Stromal cell of bone marrow (primary cell): Measurements from ENCODE around the gene GABARAP.

Experiments used
- DNase-seq: peaks from one replicate; pipeline ENCODE4 v3.0.0-alpha.2; 2012; ENCODE audit warnings: low read depth

GABARAP gene

GRCh38 chr17:7241783-7242716, at the start of gene GABARAP:
TSS of gene GABARAP (minus strand) at chr17:7242449. CDS start at chr17:7242330, 119 bp downstream.
- peak; percentile 83 for DNase-seq

DNA sequence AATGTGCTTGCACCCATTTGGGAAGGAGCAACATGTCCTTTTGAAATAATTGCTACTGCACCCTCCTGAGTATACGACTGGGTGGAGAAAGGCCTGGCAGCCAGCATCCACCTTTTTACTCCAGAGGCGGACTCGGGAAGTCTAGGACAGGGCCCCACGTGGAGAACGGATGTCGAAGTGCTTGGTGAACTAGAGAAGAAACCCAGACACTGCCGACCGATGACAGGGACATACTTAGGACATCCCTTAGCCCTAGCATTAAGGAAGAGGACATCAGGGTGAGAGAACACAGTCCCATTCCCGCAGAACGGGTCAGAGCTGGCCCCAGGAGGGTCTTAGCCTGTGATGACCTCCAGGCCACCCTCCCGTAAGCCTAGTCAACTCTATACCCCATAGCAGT, 48.4 kb upstream of the GABARAP start:
- no peak for DNase-seq

DNA sequence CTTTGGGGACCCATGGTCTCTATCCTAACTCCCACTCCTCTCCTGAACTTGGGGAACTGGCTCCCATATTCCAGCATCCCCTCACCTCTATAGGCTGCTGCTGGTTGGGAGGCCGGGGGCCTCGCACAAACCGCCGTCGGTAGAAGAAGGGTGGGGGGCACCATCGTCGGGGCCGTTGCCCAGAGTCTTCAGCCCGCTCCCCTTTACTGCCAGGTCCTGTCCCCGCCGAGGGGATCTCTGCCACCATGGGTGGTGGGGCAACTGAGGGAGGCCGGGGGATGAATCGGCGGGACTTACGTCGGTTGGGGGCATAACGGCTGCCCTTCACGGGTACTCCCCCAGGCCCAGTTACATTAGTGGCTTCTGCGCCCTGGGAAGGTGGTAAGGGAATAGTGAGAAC, 47.9 kb upstream of the GABARAP start:
- no peak for DNase-seq

DNA sequence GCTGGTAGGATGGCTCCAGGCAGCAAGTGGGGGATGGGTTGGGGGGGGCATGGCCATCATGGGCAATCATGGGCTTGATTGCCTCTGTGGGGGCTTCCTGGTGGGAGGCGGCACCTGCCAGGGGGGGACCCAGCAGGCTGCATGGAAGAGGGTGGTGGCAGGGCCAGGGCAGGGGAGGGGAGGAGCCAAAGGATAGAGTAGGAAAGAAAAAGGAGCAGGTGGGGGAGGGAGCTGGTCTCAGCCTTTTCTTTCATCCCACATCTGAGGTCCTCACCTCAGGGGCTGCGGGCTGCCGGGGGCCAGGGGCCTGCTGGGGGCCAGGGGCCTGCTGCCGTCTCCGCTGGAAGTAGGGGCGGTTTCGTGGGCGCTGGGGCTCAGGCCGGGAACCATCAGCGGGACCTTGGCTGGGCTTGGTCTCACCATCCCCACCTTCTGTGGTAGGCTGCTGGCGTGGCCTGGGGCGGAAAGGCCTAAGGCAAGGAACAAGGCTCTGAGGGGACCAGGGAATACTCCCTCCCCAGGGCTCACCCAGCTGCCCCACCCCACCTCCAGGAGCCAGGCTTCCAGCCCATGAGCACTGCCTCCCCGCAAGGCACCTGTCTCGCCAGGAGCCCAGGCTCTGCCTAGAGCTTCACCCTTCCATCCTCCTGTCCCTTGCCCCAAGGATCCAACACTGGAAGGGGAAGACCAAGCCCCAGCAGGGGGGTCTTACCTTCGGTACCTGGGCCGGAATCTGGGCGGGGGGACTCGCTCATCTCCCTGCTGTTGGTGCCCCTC, 47.2 kb upstream of the GABARAP start:
- no peak for DNase-seq

DNA sequence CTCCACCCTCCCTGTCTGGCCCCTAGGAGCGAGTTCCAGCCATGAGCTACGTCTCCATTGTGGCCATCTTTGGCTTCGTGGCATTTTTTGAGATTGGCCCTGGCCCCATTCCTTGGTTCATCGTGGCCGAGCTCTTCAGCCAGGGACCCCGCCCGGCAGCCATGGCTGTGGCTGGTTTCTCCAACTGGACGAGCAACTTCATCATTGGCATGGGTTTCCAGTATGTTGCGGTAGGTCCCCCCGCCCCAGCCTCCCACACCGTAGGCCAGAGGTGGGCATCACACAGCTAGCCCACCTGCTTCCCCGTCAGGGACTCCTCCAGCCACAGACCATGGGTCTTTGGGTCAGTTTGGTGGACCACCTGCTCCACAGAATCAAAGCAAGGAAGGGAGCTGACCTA, 43.4 kb upstream of the GABARAP start:
- DNase-seq: no peak

DNA sequence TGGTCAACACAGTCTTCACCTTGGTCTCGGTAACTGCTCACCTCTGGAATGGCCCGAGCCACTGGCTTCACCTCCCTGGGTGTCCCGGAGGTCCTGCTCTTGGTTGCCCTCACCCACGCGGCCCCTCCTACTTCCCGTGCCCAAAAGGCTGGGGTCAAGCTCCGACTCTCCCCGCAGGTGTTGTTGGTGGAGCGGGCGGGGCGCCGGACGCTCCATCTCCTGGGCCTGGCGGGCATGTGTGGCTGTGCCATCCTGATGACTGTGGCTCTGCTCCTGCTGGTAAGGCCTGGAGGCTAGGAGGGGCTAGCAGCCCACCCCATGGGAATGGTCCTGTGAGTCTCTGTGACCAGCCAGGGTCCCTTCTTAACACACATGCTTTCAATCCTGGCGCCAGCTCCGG, 42.7 kb upstream of the GABARAP start:
- no peak for DNase-seq

DNA sequence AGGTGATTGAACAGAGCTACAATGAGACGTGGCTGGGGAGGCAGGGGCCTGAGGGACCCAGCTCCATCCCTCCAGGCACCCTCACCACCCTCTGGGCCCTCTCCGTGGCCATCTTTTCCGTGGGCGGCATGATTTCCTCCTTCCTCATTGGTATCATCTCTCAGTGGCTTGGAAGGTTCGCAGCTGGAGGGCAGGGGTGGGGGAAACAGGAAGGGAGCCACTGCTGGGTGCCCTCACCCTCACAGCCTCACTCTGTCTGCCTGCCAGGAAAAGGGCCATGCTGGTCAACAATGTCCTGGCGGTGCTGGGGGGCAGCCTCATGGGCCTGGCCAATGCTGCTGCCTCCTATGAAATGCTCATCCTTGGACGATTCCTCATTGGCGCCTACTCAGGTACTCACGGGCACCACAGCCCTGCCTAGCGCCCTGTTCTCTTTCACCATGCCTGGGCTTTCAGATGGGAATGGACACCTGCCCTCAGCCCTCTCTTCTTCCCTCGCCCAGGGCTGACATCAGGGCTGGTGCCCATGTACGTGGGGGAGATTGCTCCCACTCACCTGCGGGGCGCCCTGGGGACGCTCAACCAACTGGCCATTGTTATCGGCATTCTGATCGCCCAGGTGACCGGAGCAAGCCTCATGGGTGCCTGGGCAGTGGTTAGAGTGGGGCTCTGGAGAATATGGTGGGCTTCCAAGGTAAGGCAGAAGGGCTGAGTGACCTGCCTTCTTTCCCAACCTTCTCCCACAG, 41.4 kb upstream of the GABARAP start:
- no peak for DNase-seq

GRCh38 chr17:7282752-7283321, 40.6 kb upstream of the GABARAP start:
- no peak for DNase-seq

- DNase-seq: no peak
These were observed 39.9 kb upstream of the GABARAP start for GRCh38 chr17:7281953-7282751.

- DNase-seq: peak; percentile 82
These were observed 39.1 kb upstream of the GABARAP start, which contains the start of gene SLC2A4 for GRCh38 chr17:7281074-7281952. TSS of gene SLC2A4 (plus strand) at chr17:7281718. CDS start at chr17:7281935, 217 bp downstream.

DNA sequence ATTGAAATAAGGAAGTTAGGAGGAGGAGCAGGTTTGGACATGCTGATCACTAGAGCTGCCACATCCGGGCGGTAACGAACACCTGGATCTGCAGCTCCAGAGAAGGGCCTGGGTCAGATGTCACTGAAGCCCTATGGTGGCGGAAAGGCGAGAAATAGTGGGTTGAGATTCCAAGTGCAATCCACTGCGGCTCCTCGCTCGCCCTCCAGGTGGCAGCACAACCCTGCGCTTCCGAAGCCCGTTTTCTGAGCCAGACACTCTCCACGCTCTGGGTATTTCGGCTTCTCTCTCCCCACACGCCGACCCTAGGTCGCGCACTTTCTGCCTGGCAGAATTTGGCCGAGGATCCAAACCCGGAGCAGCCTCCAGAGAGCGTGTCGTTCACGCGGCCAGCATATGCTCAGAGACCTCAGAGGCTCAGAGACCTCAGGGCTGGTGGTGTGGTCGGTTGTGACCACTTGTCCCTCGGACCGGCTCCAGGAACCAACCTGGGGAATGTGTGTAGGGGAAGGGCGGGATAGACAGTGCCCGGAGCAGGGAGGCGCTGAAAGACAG, 38.3 kb upstream of the GABARAP start:
- DNase-seq: peak; percentile 42

- no peak for DNase-seq
These were observed 37.2 kb upstream of the GABARAP start for GRCh38 chr17:7279448-7279847.

DNA sequence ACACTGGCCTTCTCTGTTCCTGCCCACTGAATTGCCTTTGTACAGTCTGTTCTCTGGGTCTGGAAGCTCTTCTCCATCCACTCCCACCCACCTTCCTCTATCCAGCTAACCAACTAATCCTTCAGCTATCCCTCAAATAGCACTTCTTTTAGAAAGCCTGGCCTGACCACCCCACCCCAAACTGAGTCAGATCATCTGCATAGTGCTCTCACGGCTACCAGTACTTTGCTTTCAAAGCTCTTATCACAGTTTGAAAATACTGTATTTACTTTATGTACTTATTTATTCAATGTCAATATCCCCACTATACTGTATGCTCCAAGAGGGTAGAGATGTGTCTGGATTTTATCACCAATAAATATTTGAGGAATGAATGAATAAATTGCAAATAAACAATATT, 24.5 kb upstream of the GABARAP start:
- no peak for DNase-seq

- DNase-seq: no peak
These were observed 21.5 kb upstream of the GABARAP start for GRCh38 chr17:7263801-7264078.

DNA sequence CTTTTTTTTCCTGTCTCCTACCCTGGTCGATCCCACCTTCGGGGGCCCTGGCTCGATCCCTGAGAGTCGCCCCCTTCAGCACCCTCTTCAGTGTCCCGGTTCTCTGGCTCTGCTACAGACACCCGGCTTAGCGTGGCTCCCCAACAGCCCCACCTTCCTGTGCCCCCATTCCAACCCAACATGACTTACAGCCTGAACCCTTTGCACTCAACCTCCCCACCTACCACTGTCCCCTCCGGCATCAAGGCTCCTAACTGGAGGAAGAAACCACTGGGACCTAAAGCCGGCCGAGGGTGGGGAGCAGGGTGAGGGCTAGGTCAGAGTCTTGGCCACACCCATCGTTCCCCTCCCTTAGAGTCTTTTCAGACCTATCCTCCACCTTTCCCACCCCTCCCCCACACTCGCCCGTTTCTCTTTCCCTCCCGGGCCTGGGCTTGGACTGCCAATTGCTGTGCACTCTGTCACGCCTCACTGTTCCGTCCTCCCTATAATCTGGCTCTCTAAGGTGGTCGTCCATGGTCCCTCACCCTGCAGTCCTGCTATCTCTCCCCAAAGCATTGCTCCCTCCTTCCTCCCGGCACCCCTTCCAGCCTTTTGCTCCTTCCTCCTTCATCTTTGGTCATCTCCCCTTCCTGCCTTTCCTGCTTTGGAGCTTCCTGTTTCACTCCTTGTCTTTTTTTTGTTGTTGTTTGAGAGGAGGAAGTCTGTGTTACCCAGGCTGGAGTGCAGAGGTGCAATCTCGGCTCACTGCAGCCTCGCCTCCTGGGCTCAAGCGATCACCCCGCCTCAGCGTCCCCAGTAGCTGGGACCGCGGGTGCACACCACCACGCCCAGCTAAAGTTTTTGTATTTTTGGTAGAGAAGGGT, 20.9 kb upstream of the GABARAP start:
- no peak for DNase-seq

DNA sequence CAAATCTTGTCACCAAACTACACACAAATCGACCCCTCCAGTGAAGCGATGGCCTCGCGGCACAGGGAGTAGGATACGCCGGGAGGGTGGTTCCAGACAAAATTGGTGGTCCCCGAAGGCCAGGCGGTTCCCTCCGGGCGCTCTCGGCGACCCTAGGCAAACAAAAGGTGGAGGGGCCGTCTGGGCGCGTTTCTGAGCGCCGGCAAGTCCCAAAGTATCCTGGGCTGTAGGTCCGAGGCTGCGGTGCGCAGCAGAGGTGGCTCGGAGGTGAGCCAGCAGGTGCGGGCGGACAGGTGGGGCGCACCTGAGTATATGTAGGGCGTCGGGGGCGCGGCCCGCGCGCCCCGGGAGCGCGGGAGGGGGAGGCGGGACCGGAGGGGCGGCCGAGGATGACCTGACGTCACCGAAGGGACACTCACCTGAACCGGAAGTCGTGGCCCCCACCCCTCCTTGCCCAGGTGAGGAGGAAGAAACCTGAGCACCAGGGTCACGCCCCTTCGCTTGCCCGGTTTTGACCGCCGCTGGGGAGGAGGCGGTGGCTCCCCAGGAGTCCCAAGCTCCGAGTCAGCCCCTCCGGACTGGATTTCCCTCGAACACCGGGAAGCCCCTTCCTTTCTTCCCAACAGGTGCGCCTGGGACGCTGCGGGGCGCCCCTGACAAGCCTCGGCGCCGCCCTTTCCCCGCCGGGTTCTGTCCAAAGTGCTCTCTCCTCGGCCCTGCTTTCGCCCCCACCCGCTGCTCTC, 20.1 kb upstream of the GABARAP start, which contains the start of gene CLDN7:
Gene CLDN7, minus strand, starts transcription at position 287 of the 743 bp plus-strand sequence. CDS start 435 bp downstream, outside the sequence.
- DNase-seq: no peak

DNA sequence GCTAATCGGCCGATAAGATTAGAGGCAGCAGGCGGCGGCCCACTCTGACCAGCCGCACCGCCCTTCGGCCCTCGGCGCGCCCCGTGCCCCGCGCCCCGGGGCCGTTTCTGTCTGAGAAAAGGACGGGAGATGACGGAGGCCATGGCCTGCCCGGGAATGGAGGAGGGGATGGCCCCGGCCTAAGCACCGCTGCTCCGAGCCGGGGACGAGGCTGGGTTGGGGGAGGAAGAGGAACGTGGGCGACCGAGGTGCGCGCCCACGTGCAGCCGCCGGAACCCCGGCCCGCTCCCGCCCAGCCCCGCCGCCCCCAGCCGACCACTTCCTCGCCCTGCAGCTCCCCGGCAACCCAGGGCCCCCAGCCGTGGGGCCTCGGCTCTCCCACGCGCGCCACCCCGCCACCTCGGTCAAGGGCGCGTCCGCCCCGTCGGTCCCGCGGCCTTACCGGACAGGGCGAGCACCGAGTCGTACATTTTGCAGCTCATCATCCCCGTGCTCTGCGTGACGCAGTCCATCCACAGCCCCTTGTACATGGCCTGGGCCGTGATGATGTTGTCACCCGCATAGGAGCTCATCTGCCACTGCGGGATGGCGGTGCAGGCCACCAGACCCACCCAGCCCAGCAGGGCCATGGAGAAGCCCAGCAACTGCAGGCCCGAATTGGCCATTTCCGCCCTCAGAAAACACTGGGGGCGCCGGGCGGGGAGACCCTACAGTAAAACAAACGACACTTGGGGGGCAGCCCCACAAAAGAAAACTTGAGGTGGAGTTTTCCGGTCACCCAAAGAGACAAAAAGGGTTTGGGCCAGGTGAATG, 19.3 kb upstream of the GABARAP start:
- no peak for DNase-seq
